Breast epithelium (tissue), 4 donors: ENCODE measurements around the gene TPRG1L. TPM values are rescaled to one million over a fixed set of nuclear protein-coding genes. Genes with fewer than 3 reads are reported as not detected.

Experiments
- DNase-seq, 2 donors: peaks; one replicate each; pipeline ENCODE4 v3.0.0-alpha.2; 2019; ENCODE audit warnings: low spot score in 2 of 2
- H3K27ac ChIP-seq, 2 donors: fragments of 200-600 bp; sonication (generic) in 1 of 2; one replicate each; pipeline ENCODE4 v1.5.1; 2016 to 2019; ENCODE audit warnings: mild to moderate bottlenecking in 1 of 2
- H3K27me3 ChIP-seq, 2 donors: fragments of 200-600 bp; sonication (generic) in 1 of 2; one replicate each; pipeline versions ENCODE4 v1.5.1 to v1.6.0; 2017 to 2019; ENCODE audit warnings: control low read depth in 1 of 2, mild to moderate bottlenecking in 1 of 2
- H3K36me3 ChIP-seq: fragments of 200-600 bp; one replicate; pipeline ENCODE4 v1.5.1; 2019
- H3K4me1 ChIP-seq, 2 donors: fragments of 200-600 bp; sonication (generic); one replicate each; pipeline ENCODE4 v1.5.1; 2016 to 2019; ENCODE audit warnings: control low read depth in 1 of 2
- H3K4me3 ChIP-seq, 3 donors: fragments of 200-600 bp; sonication (generic); 1 replicate in 2 of 3; 2 replicates in 1 of 3; pipeline ENCODE4 v1.5.1; 2016 to 2019; ENCODE audit warnings: mild to moderate bottlenecking in 3 of 3, moderate library complexity in 2 of 3
- H3K9me3 ChIP-seq, 2 donors: fragments of 200-600 bp; sonication (generic) in 1 of 2; one replicate each; pipeline ENCODE4 v1.5.1; 2016 to 2019; ENCODE audit warnings: control low read depth in 1 of 2
- CTCF ChIP-seq, 3 donors: fragments of 450-650 bp; IDR thresholded peaks; one replicate each; pipeline ENCODE4 v1.5.1; 2016 to 2017; ENCODE audit warnings: antibody characterized with exemption in 3 of 3, mild to moderate bottlenecking in 3 of 3, moderate library complexity in 3 of 3
- POLR2A ChIP-seq: fragments of 450-650 bp; IDR thresholded peaks from one replicate; pipeline ENCODE4 v1.6.1; 2016; ENCODE audit warnings: antibody characterized with exemption, mild to moderate bottlenecking, moderate library complexity
- POLR2AphosphoS5 ChIP-seq, 3 donors: sonication (generic); formaldehyde crosslinking; IDR thresholded peaks; one replicate each; pipeline ENCODE4 v1.6.1; 2017; ENCODE audit warnings: antibody characterized with exemption in 3 of 3
- intact Hi-C: fragments of 100-400 bp; cut with DNase I; formaldehyde crosslinking; loops from one replicate; pipeline ENCODE4 v1.15.1; 2023; ENCODE audit warnings: low total_unique reads
- total RNA-seq, 3 donors: library from RNA; depleted of rRNA; stranded (reverse); fragments of >200 nt; gene quantifications; one replicate each; pipeline ENCODE4 v1.1.0, GENCODE V29; 2016

TPRG1L gene
- total RNA-seq, 3 donors from 2014 or later = 32.4 to 56.8 (median 34.5) TPM

- Histone ChIP-seq H3K27ac (no peak overlapping the region), H3K4me3 (no peak overlapping the region), H3K36me3 (no peaks in the 10 kb centered on the region), H3K27me3 (peaks cover 13 to 41% of the 10 kb centered on the region in 2 donors), H3K4me1 (peaks cover 0 to 4% of the 10 kb centered on the region in 2 donors), H3K9me3 (no peaks in the 10 kb centered on the region)
- intact Hi-C loops = no loop called here
- peak in 1 of 2 donors; percentile 35 for DNase-seq
- TF ChIP-seq CTCF (IDR thresholded peaks at IDR 0.05) (no peak), POLR2A (no peak), POLR2AphosphoS5 (IDR thresholded peaks at IDR 0.05) (no peak)
Observed at GRCh38 chr1:3656450-3657095, 31.8 kb downstream of the TPRG1L start.

GRCh38 chr1:3657096-3657475, 32.3 kb downstream of the TPRG1L start:
- Histone ChIP-seq H3K9me3 (no peaks in the 10 kb centered on the region), H3K27me3 (peaks cover 9 to 36% of the 10 kb centered on the region in 2 donors), H3K36me3 (no peaks in the 10 kb centered on the region), H3K4me1 (no peaks in the 10 kb centered on the region), H3K4me3 (no peak overlapping the region), H3K27ac (no peak overlapping the region)
- peak in 1 of 2 donors; percentile 40 for DNase-seq
- TF ChIP-seq POLR2AphosphoS5 (IDR thresholded peaks at IDR 0.05) = no peak
- no peak for TF ChIP-seq CTCF (IDR thresholded peaks at IDR 0.05)
- no peak for TF ChIP-seq POLR2A
- intact Hi-C loops = no loop called here

GRCh38 chr1:3657578-3658230, 32.9 kb downstream of the TPRG1L start:
- DNase-seq = peak in 1 of 2 donors; percentile 49
- no peak overlapping the region for H3K27ac ChIP-seq
- intact Hi-C loops = no loop called here
- no peaks in the 10 kb centered on the region for H3K36me3 ChIP-seq
- no peak overlapping the region for H3K4me3 ChIP-seq
- TF ChIP-seq CTCF (IDR thresholded peaks at IDR 0.05) (no peak), POLR2AphosphoS5 (IDR thresholded peaks at IDR 0.05) (no peak), POLR2A (no peak)
- no peaks in the 10 kb centered on the region for H3K4me1 ChIP-seq
- H3K9me3 ChIP-seq = no peaks in the 10 kb centered on the region
- peaks cover 5 to 35% of the 10 kb centered on the region in 2 donors for H3K27me3 ChIP-seq

- H3K4me1 ChIP-seq = no peaks in the 10 kb centered on the region
- H3K27me3 ChIP-seq = peaks cover 0 to 30% of the 10 kb centered on the region in 2 donors
- no peaks in the 10 kb centered on the region for H3K36me3 ChIP-seq
- no peaks in the 10 kb centered on the region for H3K9me3 ChIP-seq
- H3K27ac ChIP-seq = no peak overlapping the region
- peak in 1 of 2 donors; percentile 10 for DNase-seq
- intact Hi-C loops = no loop called here
- no peak for TF ChIP-seq POLR2A
- TF ChIP-seq POLR2AphosphoS5 (IDR thresholded peaks at IDR 0.05) = no peak
- no peak for TF ChIP-seq CTCF (IDR thresholded peaks at IDR 0.05)
- H3K4me3 ChIP-seq = no peak overlapping the region
Observed at GRCh38 chr1:3658231-3658615, 33.4 kb downstream of the TPRG1L start.

- H3K27ac ChIP-seq = no peak overlapping the region
- intact Hi-C loops = no loop called here
- TF ChIP-seq POLR2AphosphoS5 (IDR thresholded peaks at IDR 0.05) (no peak), CTCF (IDR thresholded peaks at IDR 0.05) (no peak), POLR2A (no peak)
- no peak overlapping the region for H3K4me3 ChIP-seq
- no peaks in the 10 kb centered on the region for H3K4me1 ChIP-seq
- DNase-seq = peak in 1 of 2 donors; percentile 44
- H3K9me3 ChIP-seq = no peaks in the 10 kb centered on the region
- peaks cover 0 to 26% of the 10 kb centered on the region in 2 donors for H3K27me3 ChIP-seq
- no peaks in the 10 kb centered on the region for H3K36me3 ChIP-seq
Observed at GRCh38 chr1:3659093-3659492, 34.3 kb downstream of the TPRG1L start.
